ENCODE measurements around the gene MATK. TPM values are rescaled to one million over a fixed set of nuclear protein-coding genes. Genes with fewer than 3 reads are reported as not detected.

MATK gene
- total and polyA plus RNA-seq, 10 of the 15 experiments (the other 5 are each of a cell fraction or from before 2014, with no cell fraction given): 0.24 to 2.2 (median 1.1) TPM; not detected in 2

- no peak for TF ChIP-seq NFYA (IDR thresholded peaks at IDR 0.05; ENCODE audit: borderline replicate concordance, low read depth, low read length)
- 0 out of 2 replicates have a peak, but pooled peaks have one; percentile 60 for TF ChIP-seq RB1 (IDR thresholded peaks at IDR 0.05; ENCODE audit: borderline replicate concordance)
- no peak for TF ChIP-seq RBBP5 (conservative IDR thresholded peaks at IDR 0.05)
- no peak for TF ChIP-seq CBX3 (IDR thresholded peaks at IDR 0.05; ENCODE audit: borderline replicate concordance, low read depth)
- peak; percentile 54; the same call in 1 of the 2 replicates for TF ChIP-seq CREM (IDR thresholded peaks at IDR 0.05; ENCODE audit: low read depth)
- TF ChIP-seq SIX5 (IDR thresholded peaks at IDR 0.05; ENCODE audit: low read depth, low read length, severe bottlenecking): peak; percentile 96
- TF ChIP-seq NBN (IDR thresholded peaks at IDR 0.05): peak; percentile 75
- TF ChIP-seq PML (IDR thresholded peaks at IDR 0.05; ENCODE audit: low read length): 0 out of 2 replicates have a peak, but pooled peaks have one; percentile 61
- TF ChIP-seq E2F4 (IDR thresholded peaks at IDR 0.05; ENCODE audit: low read depth, low read length): peak; percentile 21; the same call in 1 of the 2 replicates
- TF ChIP-seq STAT1 (conservative IDR thresholded peaks at IDR 0.05): 0 out of 2 replicates have a peak, but pooled peaks have one; percentile 37
- peak; percentile 19; the same call in 1 of the 2 replicates for TF ChIP-seq IRF3 (IDR thresholded peaks at IDR 0.05)
- peak; percentile 49; the same call in 1 of the 2 replicates for TF ChIP-seq BACH1 (IDR thresholded peaks at IDR 0.05; ENCODE audit: borderline replicate concordance)
- TF ChIP-seq SMAD5 (IDR thresholded peaks at IDR 0.05; ENCODE audit: low read depth): no peak
- TF ChIP-seq SREBF1 (IDR thresholded peaks at IDR 0.05; ENCODE audit: low read length): peak; percentile 79
- peak; percentile 97; the same call in 1 of the 2 replicates for TF ChIP-seq ZNF207 (IDR thresholded peaks at IDR 0.05; ENCODE audit: borderline replicate concordance)
- no peak for TF ChIP-seq KLF5 (IDR thresholded peaks at IDR 0.05; ENCODE audit: partially characterized antibody)
- TF ChIP-seq CBFB (IDR thresholded peaks at IDR 0.05; ENCODE audit: low read depth): 0 out of 2 replicates have a peak, but pooled peaks have one; percentile 51
- TF ChIP-seq BCL11A (IDR thresholded peaks at IDR 0.05; ENCODE audit: low read depth, low read length): no peak
- no peak for TF ChIP-seq CEBPZ (IDR thresholded peaks at IDR 0.05; ENCODE audit: low read depth, low read length)
- no peak for TF ChIP-seq JUND (IDR thresholded peaks at IDR 0.05; ENCODE audit: low read depth, low read length)
- TF ChIP-seq YY1 (IDR thresholded peaks at IDR 0.05; ENCODE audit: low read depth, low read length): peak; percentile 63
- no peak for TF ChIP-seq POU2F2 (IDR thresholded peaks at IDR 0.05; ENCODE audit: borderline replicate concordance, low read depth, low read length)
- peak; percentile 21; the same call in 1 of the 2 replicates for TF ChIP-seq SREBF2 (IDR thresholded peaks at IDR 0.05; ENCODE audit: low read length)
- no peak for TF ChIP-seq NFIC (IDR thresholded peaks at IDR 0.05; ENCODE audit: low read depth, low read length)
- TF ChIP-seq SUZ12 (IDR thresholded peaks at IDR 0.05; ENCODE audit: unreplicated experiment): no peak
- TF ChIP-seq ZNF384 (IDR thresholded peaks at IDR 0.05; ENCODE audit: borderline replicate concordance, low read depth, low read length): no peak
- peak; percentile 65; the same call in 1 of the 2 replicates for TF ChIP-seq RCOR1 (conservative IDR thresholded peaks at IDR 0.05; ENCODE audit: low read depth, low read length)
- TF ChIP-seq SPI1 (IDR thresholded peaks at IDR 0.05; ENCODE audit: borderline replicate concordance, insufficient read depth, low read depth, low read length): peak; percentile 21; the same call in 1 of the 2 replicates
Measured at GRCh38 chr19:3761382-3762129, 24.6 kb downstream of the MATK start, which contains the start of gene APBA3 (continued).

Data from GM12878 (cell line).